Endothelial cell (in vitro differentiated cells): ENCODE results near the gene EFEMP2. TPM values are rescaled to one million over a fixed set of nuclear protein-coding genes. Genes with fewer than 3 reads are reported as not detected.
A peak's percentile ranks its signal among the peaks of the same experiment; 100 is the strongest.

Source experiments
- DNase-seq: peaks from one replicate; pipeline ENCODE4 v3.0.0; 2021; ENCODE audit warnings: low spot score
- H3K27ac Mint-ChIP-seq: one replicate; pipeline ENCODE4 v1.8.0; 2021; ENCODE audit warnings: mixed read lengths, inconsistent platforms; ENCODE audit not compliant: unreplicated experiment
- H3K27me3 Mint-ChIP-seq: one replicate; pipeline ENCODE4 v1.8.0; 2021; ENCODE audit warnings: mild to moderate bottlenecking, moderate library complexity, mixed read lengths, inconsistent platforms; ENCODE audit not compliant: unreplicated experiment
- H3K36me3 Mint-ChIP-seq: one replicate; pipeline ENCODE4 v1.8.0; 2021; ENCODE audit warnings: mild to moderate bottlenecking, low read depth, mixed read lengths, inconsistent platforms; ENCODE audit not compliant: unreplicated experiment
- H3K4me1 Mint-ChIP-seq: one replicate; pipeline ENCODE4 v1.8.0; 2021; ENCODE audit warnings: mild to moderate bottlenecking, mixed read lengths, inconsistent platforms; ENCODE audit not compliant: unreplicated experiment
- H3K4me3 Mint-ChIP-seq: one replicate; pipeline ENCODE4 v1.8.0; 2021; ENCODE audit warnings: mild to moderate bottlenecking, mixed read lengths, inconsistent platforms; ENCODE audit not compliant: unreplicated experiment
- H3K9me3 Mint-ChIP-seq: one replicate; pipeline ENCODE4 v1.8.0; 2021; ENCODE audit warnings: mixed read lengths, inconsistent platforms; ENCODE audit not compliant: unreplicated experiment
- CTCF ChIP-seq: fragments of 200-600 bp; sonication (generic); IDR thresholded peaks from one replicate; pipeline ENCODE4 v1.5.0; 2021; ENCODE audit warnings: antibody characterized with exemption; ENCODE audit not compliant: unreplicated experiment
- total RNA-seq: library from RNA; stranded (reverse); fragmentation: NEBNext Ultra II Directional; extraction: Animal tissue kit (Norgen Biotek cat#: 25700); gene quantifications from one replicate; pipeline ENCODE4 v1.2.1, GENCODE V29; 2021; ENCODE audit not compliant: unreplicated experiment

EFEMP2 gene
- total RNA-seq, 1 donor from 2014 or later = 248 TPM

DNA sequence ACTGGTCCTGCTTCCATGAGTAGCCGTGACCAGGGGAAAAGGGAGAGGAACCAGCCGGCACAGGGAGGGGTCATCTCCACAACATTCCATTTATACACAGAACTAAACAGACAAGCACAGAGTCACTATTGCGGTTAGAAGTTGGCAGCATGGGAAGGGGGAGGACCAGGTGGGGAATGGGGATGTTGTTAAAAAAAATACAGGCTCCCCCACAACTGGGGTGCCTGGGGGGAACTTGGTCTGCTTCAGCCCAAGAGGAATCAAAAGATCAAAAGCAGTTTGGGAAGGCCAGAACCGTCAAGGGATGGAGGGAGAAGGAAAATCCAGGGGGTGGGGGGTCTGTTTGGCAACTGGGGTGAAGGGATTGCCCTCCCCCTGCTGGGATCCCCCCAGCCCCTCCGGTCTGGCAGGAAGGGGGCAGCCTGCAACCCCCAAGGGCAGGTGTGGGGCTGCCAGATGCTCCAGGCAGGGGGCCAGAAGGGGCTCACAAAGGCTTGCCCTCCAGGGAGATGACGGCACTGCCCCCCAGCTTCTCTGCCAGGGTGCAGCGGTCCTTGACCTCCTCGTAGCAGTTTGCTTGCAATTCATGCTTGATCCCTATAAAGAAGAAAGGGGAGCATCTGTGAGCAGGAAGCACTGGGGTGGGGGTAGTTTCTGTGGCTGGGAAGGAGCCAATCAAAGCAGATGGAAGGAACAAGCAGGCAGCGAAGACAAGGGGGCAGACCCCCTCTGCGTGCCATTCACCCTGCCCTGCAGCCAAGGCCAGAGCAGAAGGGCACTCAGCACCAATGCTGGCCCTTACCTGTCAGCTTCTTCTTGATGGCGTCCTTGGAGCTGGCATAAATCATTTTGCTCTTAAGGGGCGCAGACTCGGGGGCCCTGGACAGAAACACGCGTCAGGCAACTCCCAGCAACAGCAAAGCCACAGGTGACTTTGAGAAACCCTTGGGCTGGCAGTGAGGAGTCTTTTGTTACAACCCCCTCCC, 17.5 kb downstream of the EFEMP2 start:
- Mint-ChIP-seq H3K4me1 (peaks cover 44% of the 10 kb centered on the region), H3K4me3 (peak overlapping the region; percentile 97), H3K9me3 (no peaks in the 10 kb centered on the region), H3K27ac (peak overlapping the region; percentile 72), H3K36me3 (peaks cover 47% of the 10 kb centered on the region), H3K27me3 (peaks cover 48% of the 10 kb centered on the region)
- TF ChIP-seq CTCF = no peak
- DNase-seq = no peak

DNA sequence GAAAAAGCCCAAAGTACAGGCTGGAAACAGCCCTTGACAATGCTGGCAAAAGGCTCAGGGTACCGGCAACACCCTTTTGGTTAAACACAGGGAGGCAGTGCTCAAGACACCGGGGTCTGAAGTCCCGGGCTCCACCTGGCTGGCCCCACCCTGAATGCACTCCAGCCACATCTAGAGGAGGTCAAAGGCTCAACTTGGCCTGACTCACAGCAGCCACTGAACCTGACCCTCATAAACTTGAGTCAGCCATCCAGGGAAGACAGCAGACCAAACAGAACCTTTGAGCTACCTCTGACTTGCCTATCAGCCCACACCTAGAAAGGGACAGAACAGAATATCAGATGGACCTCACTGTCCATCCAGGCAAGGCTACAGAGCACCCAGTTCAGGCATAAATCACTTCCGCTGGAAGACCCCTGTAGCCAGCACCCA, 18.4 kb downstream of the EFEMP2 start:
- no peaks in the 10 kb centered on the region for H3K9me3 Mint-ChIP-seq
- H3K4me3 Mint-ChIP-seq = peak overlapping the region; percentile 88
- H3K36me3 Mint-ChIP-seq = peaks cover 47% of the 10 kb centered on the region
- peak overlapping the region; percentile 72 for H3K27ac Mint-ChIP-seq
- peaks cover 51% of the 10 kb centered on the region for H3K27me3 Mint-ChIP-seq
- no peak for DNase-seq
- no peak for TF ChIP-seq CTCF
- peaks cover 37% of the 10 kb centered on the region for H3K4me1 Mint-ChIP-seq

DNA sequence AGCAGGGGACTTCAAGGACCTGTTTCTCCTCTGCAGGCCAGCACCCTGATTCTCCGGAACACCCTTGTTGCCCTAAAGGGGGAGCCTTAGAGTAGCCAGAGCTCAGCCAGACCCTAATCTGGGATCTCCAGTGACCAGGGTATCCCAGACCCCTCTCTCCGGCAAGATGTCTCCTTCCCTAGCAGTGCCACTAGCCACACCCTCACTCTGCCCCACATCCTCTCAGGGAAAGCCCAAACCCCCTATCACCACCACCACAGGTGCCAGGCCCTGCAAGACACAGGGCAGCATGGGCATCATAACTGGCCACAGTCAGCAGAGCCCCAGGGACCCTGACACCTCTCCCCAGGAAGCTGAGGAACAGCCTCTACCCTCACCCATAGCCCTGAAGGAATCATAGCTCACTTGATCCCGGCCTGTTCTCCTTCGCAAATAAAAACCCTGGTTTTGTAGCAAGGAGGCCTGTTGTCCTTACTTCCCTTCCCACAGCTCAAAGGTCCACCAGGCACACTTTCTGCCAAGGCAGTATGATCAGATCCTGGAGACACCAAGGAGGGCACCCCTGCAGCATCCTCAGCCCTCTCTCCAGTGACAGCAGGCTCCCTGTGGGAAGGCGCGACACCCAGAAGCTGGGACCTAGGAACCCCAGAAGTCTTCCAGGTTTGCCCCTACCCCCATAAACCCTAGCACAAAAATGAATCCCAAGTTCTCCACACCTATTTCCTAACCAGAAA, 19.2 kb downstream of the EFEMP2 start:
- Mint-ChIP-seq H3K4me3 (peak overlapping the region; percentile 88), H3K36me3 (peaks cover 47% of the 10 kb centered on the region), H3K27ac (peak overlapping the region; percentile 48), H3K4me1 (peaks cover 33% of the 10 kb centered on the region), H3K9me3 (no peaks in the 10 kb centered on the region), H3K27me3 (peaks cover 45% of the 10 kb centered on the region)
- no peak for TF ChIP-seq CTCF
- no peak for DNase-seq

- Mint-ChIP-seq H3K27me3 (peaks cover 50% of the 10 kb centered on the region), H3K27ac (no peak overlapping the region), H3K4me3 (peak overlapping the region; percentile 85), H3K36me3 (peaks cover 47% of the 10 kb centered on the region), H3K9me3 (no peaks in the 10 kb centered on the region), H3K4me1 (peaks cover 31% of the 10 kb centered on the region)
- no peak for TF ChIP-seq CTCF
- no peak for DNase-seq
These were observed 19.9 kb downstream of the EFEMP2 start for GRCh38 chr11:65852508-65853245.
